GM18498 (cell line): ENCODE results near the gene CEP164.
"Not testable (repeated sequence)": the region's sequence is repeated elsewhere in the genome, so short reads cannot be mapped to it uniquely, and the experiment has no call there.

Experiments
- ATAC-seq: cut with Tn5 transposase; IDR thresholded peaks from one replicate; pipeline ENCODE4 v1.9.1; 2021; ENCODE audit warnings: mild to moderate bottlenecking, moderate library complexity; ENCODE audit not compliant: unreplicated experiment

CEP164 gene

GRCh38 chr11:117392001-117392690, 64.5 kb downstream of the CEP164 start:
- no peak for ATAC-seq

- no peak for ATAC-seq
Measured at GRCh38 chr11:117392979-117393378, 65.3 kb downstream of the CEP164 start.

DNA sequence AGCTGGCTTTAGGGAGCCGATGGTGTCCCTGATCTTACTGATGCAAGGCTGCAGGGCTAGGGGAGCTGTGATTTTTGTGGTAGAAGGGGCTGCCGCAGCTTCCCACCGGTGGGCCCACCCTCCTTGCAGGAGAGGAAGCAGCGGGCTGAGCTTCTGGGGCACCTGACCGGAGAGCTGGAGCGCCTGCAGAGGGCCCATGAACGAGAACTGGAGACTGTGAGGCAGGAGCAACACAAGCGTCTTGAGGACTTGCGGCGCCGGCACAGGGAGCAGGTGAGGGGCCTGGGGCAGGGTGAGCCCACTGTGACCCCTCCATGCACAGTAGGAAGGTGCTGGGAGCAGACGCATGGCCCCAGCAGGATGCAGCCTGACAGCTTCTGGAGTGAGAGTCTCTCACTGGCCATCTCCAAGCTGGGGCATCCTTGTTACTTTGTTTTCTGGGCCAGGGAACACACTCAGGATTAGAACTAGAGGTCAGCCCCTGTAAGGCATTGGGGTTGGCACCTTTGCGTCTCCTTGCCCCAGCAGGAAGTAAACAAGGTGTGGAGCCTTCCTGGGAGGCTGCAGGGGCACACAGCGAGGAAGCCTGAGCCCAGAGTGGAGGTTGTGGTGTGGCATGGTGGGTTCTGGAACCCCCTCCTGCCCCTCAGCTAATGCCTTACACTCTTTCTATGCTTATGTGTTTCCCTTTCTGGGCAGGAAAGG, 66.7 kb downstream of the CEP164 start:
- no peak for ATAC-seq

GRCh38 chr11:117395476-117395875, 67.8 kb downstream of the CEP164 start:
- no peak for ATAC-seq

DNA sequence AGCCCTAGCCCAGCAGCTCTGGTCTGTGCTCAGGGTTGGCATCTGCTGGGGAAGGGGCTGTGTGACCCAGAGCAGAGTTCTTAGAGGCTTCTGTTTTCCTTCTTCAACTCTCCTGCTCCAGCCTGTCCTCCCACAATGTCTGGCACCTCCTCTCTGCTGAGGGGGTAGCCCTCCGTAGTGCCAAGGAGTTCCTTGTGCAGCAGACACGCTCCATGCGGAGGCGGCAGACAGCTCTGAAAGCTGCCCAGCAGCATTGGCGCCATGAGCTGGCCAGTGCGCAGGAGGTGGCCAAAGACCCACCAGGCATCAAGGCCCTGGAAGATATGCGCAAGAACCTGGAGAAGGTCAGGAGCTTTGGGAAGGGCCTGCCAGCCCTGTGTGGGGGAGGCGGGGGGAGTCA, 69.3 kb downstream of the CEP164 start:
- no peak for ATAC-seq

DNA sequence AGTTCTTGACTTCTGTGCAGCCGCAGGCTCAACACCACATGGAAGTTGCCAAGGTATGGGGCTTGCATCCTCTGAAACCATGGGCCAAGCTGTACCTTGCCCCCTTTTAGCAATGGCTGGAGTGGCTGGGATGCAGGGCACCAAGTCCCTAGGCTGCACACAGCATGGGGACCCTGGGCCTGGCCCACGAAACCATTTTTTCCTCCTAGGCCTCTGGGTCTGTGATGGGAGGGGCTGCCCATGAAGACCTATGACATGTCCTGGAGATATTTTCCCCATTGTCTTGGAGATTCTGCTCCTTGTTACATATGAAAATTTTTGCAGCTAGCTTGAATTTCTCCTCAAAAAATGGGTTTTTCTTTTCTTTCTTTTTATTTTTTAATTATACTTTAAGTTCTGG, 71.0 kb downstream of the CEP164 start:
- not testable (repeated sequence) for ATAC-seq

DNA sequence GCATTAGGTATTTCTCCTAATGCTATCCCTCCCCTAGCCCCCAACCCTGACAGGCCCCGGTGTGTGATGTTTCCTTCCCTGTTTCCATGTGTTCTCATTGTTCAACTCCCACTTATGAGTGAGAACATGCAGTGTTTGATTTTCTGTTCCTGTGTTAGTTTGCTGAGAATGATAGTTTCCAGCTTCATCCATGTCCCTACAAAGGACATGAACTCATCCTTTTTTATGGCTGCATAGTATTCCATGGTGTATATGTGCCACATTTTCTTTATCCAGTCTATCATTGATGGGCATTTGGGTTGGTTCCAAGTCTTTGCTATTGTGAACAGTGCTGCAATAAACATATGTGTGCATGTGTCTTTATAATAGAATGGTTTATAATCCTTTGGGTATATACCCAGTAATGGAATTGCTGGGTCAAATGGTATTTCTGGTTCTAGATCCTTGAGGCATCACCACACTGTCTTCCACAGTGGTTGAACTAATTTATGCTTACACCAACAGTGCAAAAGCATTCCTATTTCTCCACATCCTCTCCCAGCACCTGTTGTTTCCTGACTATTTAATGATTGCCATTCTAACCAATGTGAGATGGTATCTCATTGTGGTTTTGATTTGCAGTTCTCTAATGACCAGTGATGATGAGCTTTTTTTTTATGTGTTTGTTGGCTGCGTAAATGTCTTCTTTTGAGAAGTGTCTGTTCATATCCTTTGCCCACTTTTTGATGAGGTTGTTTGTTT, 71.6 kb downstream of the CEP164 start:
- ATAC-seq = not testable (repeated sequence)

DNA sequence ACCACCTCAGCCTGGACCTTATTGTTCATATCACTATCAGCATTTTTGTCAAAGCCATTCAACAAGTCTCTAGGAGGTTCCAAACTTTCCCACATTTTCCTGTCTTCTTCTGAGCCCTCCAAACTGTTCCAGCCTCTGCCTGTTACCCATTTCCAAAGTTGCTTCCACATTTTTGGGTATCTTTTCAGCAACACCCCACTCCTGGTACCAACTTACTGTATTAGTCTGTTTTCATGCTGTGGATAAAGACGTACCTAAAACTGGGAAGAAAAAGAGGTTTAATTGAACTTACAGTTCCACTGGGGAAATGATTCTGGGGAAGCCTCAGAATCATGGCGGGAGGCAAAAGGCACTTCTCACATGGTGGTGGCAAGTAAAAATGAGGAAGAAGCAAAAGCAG, 78.2 kb downstream of the CEP164 start:
- ATAC-seq = not testable (repeated sequence)

DNA sequence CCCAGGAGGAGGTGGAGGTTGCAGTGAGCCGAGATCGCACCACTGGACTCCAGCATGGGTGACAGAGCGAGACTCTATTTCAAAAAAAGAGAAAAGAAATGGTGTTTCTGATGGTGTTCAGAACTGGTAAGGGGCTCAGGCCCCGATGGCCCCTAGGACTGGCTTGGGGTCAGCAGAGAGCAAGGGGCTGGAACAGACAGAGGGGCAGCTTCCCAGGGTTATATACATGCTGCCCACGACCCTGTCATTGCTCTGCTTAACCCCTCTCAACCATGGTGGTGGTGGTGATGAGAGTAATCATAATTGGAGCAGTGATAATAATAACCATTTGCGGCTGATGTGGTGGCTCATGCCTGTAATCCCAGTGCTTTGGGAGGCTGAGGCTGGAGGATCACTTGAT, 79.4 kb downstream of the CEP164 start:
- no peak for ATAC-seq

DNA sequence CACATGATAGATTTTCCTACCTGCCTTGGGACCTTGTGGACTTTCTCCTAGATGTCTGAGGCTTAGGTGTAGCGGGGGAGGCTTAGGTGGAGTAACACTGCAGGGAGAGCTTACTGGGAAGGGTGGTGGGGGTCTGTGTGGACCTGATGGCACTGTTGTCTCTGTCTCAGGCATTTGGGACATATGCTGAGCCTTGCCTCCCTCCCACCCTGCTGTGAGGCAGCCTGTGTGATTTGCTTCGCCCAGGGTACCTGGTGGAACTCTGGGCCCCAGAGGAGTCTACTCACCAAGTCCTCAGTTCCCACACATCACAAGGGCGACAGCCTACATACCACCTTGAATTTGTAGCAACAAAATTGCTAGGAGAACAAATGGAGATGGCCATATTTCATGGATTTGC, 80.7 kb downstream of the CEP164 start:
- no peak for ATAC-seq

GRCh38 chr11:117409511-117409910, 81.9 kb downstream of the CEP164 start:
- no peak for ATAC-seq

DNA sequence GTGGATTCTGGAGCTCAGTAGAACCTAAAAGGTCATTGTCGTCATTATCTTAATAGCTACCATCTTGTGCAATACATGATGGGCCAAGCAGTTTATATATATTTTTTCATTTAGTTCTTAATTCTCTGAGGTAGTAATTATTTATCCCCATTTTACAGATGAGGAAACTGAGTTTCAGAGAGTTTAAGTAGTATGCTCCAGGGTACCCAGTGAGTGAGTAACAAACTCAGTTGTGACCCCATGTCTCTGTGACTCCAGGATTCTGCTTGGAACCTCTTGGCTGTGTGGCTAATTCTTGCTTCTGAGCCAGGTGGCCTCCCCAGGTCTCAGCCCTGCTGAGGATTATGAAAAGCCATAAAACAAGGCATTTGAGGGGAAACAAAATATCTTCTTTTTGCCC, 82.6 kb downstream of the CEP164 start:
- ATAC-seq = no peak

DNA sequence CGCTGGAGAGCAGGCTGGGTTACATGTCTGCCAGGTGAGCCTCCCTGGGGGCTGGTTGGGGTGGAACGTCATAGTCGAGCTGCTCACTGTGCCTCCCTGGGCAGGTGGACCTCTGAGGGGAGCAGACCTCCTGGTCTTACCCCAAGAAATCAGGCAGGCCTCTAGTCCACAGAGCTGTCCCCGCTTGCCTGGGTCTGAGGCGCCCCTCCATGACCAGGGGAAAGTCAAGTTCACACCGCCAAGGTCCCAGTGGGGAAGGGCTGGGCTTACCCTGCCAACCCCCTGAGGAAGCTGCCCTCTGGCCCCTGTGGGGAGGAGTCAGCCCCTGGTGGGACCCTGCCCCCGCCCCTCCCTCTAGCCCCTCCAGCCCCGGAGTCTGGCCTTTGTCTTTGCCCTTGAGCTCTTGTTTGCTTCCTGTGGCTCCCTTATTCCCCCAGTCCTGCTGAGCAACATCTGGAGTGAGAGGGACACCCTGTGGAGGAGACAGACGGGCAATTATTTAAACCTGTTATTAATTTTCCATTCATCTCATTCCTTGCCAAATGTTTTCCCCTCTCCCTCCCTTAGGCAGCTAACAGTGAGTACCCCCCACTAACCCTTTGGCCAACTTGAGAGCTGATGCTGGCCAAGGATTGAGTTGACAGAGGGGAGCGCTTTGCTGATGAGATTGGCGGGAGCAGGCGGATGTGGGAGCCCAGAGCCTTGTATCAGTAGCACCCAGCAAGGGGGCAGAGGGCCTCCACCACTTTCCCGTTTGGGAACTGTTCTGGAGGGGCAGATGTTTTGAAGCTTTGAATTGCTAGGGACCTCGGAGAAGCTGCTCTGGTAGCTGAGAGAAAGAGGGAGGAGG, 83.4 kb downstream of the CEP164 start:
- no peak for ATAC-seq

GRCh38 chr11:117411736-117412135, 84.1 kb downstream of the CEP164 start:
- ATAC-seq = no peak

- no peak for ATAC-seq
Measured at GRCh38 chr11:117412176-117412575, 84.5 kb downstream of the CEP164 start.

DNA sequence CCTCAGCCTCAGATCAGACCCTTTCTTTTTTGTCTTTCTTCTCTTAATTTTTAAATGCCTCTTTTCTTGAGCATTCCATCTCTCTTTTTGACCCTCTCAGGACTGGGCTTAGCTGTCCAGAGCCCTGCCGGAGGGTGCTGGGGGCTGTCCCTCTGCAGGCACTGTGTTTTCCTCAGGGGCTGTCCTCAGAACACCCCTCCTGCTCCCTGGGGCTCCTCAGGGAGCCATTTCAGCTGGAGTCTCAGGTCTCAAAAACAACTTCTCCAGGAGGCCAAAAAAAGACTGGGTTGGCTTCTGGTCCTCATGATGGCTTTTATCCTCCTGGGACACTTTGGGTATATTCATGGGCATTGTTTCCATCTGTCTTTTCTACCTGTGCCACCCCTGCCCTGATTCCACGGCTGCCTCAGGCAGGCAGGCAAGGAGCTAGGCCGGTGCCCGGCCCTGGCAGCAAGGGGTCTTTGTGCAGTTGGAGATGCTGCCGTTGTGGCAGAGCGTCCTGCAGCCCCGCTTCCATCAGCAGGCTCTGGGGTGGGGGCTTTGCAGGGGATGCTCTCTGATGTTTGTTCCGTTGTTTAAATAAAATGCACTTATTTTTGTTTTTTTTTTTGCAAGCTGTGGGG, 85.1 kb downstream of the CEP164 start:
- ATAC-seq = no peak

DNA sequence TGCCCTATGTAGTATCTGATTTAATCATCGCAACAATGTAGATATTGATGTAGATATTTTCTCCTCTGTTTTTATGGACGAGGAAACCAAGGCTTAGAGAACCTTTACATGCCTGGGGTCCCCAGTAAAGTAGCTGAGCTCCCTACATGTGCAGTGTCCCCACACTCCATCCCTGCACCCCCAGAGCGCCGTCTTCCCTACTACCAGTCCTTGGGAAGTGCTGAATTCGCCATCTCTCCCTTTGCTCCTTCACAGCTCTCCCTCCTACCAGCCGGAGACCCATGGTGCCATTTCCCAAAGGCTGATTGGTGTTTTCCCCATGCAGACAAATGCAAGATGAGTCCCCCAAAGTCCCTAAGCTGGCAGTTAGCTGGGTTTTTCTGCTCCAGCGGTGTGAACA, 86.0 kb downstream of the CEP164 start:
- ATAC-seq = no peak

DNA sequence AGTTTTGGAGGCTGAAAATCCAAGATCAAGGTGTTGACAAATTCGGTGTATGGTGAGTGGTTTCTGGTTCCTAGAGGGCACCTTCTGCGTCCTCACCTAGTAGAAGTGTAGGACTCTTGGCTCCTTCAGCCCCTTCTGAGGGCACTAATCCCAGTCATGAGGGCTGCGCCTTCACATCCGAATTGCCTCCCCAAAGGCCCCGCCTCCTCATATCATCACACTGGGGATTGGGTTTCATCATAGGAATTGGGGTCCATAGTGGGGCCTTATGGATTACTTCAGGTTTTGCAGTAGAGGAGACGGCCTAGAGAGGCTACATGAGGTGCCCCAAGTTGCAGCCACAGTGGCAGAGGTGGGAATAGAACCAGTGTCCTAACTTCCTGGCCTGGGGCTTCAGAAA, 87.1 kb downstream of the CEP164 start:
- ATAC-seq = no peak

GRCh38 chr11:117415358-117415896, 87.8 kb downstream of the CEP164 start:
- no peak for ATAC-seq

DNA sequence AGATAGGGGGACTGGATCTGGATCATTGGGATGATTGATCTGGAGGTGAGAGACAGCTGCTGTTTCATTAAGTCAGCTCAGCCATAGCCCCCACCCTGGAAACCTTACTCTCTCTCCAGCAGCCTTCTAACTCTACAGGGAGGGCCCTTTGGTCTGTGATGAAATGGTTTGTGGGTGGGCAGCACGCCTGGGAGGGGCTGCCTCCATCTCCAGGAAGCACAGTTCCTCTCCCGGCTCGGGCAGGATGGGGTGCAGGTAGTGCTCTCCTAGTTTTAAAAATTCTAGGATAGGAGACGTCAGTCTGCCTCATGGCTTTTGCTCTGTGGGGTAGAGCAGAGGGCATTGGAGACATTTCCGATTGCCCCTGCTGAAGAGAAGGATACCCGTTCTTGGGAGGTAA, 89.7 kb downstream of the CEP164 start:
- no peak for ATAC-seq
